Cardiac fibroblast (primary cell): ENCODE measurements around the gene NTRK3.

Experiments used
- DNase-seq, 2 donors: peaks; one replicate each; pipeline versions ENCODE4 v3.0.0 to v3.0.0-alpha.2; 2010; ENCODE audit warnings: low read depth in 2 of 2
- H3K4me3 ChIP-seq, 2 donors: replicated peaks in 1 of 2; 1 replicate in 1 of 2; 2 replicates in 1 of 2; pipeline ENCODE4 v1.5.1; 2011; ENCODE audit warnings: low read depth in 2 of 2, low read length in 2 of 2, mild to moderate bottlenecking in 2 of 2, moderate library complexity in 1 of 2
- TF ChIP-seq, protein P1 (sequence below): IDR thresholded peaks from one replicate; pipeline ENCODE4 v1.5.1; 2011; ENCODE audit warnings: low read depth, mild to moderate bottlenecking, low read length, inconsistent platforms

The NTRK3 gene

GRCh38 chr15:87998630-87999029 lies 257.9 kb downstream of the NTRK3 start:
- DNase-seq, result no peak
- TF ChIP-seq, protein P1, sequence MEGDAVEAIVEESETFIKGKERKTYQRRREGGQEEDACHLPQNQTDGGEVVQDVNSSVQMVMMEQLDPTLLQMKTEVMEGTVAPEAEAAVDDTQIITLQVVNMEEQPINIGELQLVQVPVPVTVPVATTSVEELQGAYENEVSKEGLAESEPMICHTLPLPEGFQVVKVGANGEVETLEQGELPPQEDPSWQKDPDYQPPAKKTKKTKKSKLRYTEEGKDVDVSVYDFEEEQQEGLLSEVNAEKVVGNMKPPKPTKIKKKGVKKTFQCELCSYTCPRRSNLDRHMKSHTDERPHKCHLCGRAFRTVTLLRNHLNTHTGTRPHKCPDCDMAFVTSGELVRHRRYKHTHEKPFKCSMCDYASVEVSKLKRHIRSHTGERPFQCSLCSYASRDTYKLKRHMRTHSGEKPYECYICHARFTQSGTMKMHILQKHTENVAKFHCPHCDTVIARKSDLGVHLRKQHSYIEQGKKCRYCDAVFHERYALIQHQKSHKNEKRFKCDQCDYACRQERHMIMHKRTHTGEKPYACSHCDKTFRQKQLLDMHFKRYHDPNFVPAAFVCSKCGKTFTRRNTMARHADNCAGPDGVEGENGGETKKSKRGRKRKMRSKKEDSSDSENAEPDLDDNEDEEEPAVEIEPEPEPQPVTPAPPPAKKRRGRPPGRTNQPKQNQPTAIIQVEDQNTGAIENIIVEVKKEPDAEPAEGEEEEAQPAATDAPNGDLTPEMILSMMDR, result no peak
- H3K4me3 ChIP-seq, result no peak overlapping the region

DNA sequence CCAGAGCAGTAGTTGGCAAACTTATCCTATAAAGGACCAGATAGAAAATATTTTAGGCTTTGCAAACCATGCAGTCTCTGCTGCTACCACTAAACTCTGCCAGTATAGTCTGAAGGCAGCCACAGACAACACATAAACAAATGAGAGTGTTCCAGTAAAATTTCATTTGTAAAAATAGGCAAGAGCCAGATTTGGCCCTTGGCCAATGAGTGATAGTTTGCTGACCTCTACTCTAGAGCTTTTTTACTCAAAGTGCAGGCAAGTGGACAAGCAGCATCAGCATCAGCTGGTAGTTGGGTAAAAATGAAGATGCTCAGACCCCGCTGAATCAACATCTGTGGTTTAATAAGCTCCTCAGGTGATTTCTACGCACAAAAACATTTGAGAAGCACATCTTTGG lies 269.8 kb downstream of the NTRK3 start:
- TF ChIP-seq, protein P1, result no peak
- no peak overlapping the region for H3K4me3 ChIP-seq

GRCh38 chr15:87985451-87985850 lies 271.1 kb downstream of the NTRK3 start:
- TF ChIP-seq, protein P1, result no peak
- no peak for DNase-seq
- no peak overlapping the region for H3K4me3 ChIP-seq

More for the DNA sequence above, 269.8 kb downstream of the NTRK3 start:
- DNase-seq, result no peak

DNA sequence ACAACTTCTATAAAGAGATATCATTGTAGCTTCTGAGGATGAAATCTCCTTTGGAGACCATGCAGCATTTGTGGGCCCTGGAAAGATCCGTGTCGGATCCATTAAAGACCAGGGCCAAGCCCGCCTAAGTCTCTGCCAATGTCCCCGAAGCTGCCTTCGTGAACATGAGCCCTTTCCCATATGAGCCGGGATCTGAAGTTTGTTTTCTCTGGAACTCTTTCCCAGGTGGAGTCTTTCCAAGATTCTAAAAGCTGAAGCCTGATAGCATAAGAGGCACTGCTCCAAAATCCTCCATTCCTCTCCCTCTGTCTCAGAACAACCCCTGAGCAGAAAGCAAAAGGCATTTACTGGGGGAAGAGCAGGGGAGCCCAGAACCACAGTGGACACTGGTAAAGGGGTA lies 274.6 kb downstream of the NTRK3 start:
- no peak overlapping the region for H3K4me3 ChIP-seq
- TF ChIP-seq, protein P1, result no peak

GRCh38 chr15:87977907-87978306 lies 278.6 kb downstream of the NTRK3 start:
- TF ChIP-seq, protein P1, result no peak
- DNase-seq, result no peak
- no peak overlapping the region for H3K4me3 ChIP-seq

More for the DNA sequence above, 274.6 kb downstream of the NTRK3 start:
- no peak for DNase-seq

GRCh38 chr15:87976552-87976951 lies 280.0 kb downstream of the NTRK3 start:
- TF ChIP-seq, protein P1, result no peak
- H3K4me3 ChIP-seq, result no peak overlapping the region
- no peak for DNase-seq

GRCh38 chr15:87973501-87974215 lies 282.9 kb downstream of the NTRK3 start:
- no peak for DNase-seq
- H3K4me3 ChIP-seq, result no peak overlapping the region
- TF ChIP-seq, protein P1, result no peak
